Osteoblast (primary cell): ENCODE results near the gene HMGCS1. TPM values are rescaled to one million over a fixed set of nuclear protein-coding genes. Genes with fewer than 3 reads are reported as not detected.

ENCODE experiments used
- DNase-seq: peaks from one replicate; pipeline ENCODE4 v3.0.0; 2011; ENCODE audit warnings: low spot score, mixed read lengths; ENCODE audit not compliant: insufficient read length; ENCODE audit errors: missing footprints
- H2AFZ ChIP-seq: 2 replicates; pipeline ENCODE4 v1.6.0; 2011; ENCODE audit warnings: mild to moderate bottlenecking, low read length
- H3K27ac ChIP-seq: 2 replicates; pipeline ENCODE4 v1.5.1; 2011; ENCODE audit warnings: mild to moderate bottlenecking, low read depth, low read length, moderate library complexity
- H3K27me3 ChIP-seq: 2 replicates; pipeline ENCODE4 v1.6.0; 2012; ENCODE audit warnings: mild to moderate bottlenecking, control low read depth, inconsistent platforms, low read length, moderate library complexity; ENCODE audit not compliant: insufficient read depth
- H3K36me3 ChIP-seq: 2 replicates; pipeline ENCODE4 v1.5.1; 2011; ENCODE audit warnings: mild to moderate bottlenecking, low read length, control low read depth, moderate library complexity; ENCODE audit not compliant: insufficient read depth
- H3K4me1 ChIP-seq: 2 replicates; pipeline ENCODE4 v1.5.1; 2011; ENCODE audit warnings: mild to moderate bottlenecking, low read length, control low read depth, moderate library complexity; ENCODE audit not compliant: insufficient read depth
- H3K4me2 ChIP-seq: 2 replicates; pipeline ENCODE4 v1.6.0; 2011; ENCODE audit warnings: mild to moderate bottlenecking, low read length; ENCODE audit not compliant: insufficient read depth
- H3K4me3 ChIP-seq: fragments of 200-600 bp; sonication (generic); 3 replicates; pipeline ENCODE4 v1.5.1; 2012; ENCODE audit warnings: mild to moderate bottlenecking, low read length, inconsistent platforms; ENCODE audit not compliant: insufficient read depth
- H3K79me2 ChIP-seq: 2 replicates; pipeline ENCODE4 v1.6.0; 2012; ENCODE audit warnings: mild to moderate bottlenecking, low read length, control low read depth, inconsistent platforms; ENCODE audit not compliant: insufficient read depth
- H3K9me3 ChIP-seq: 2 replicates; pipeline ENCODE4 v1.5.1; 2011; ENCODE audit warnings: low read depth, low read length, control low read depth
- H4K20me1 ChIP-seq: 2 replicates; pipeline ENCODE4 v1.6.0; 2012; ENCODE audit warnings: mild to moderate bottlenecking, low read length, control low read depth; ENCODE audit not compliant: insufficient read depth
- CTCF ChIP-seq: IDR thresholded peaks from 2 replicates; pipeline ENCODE4 v1.5.1; 2011; ENCODE audit warnings: mild to moderate bottlenecking, low read depth, low read length, moderate library complexity; ENCODE audit errors: extremely low read depth
- total RNA-seq: library from RNA; depleted of rRNA; stranded (reverse); fragments of >200 nt; gene quantifications from 2 replicates; pipeline ENCODE4 v1.2.3, GENCODE V29; 2012

The HMGCS1 gene
- total RNA-seq, 1 donor: 222 TPM

- H3K36me3 ChIP-seq: peaks cover 57% of the 10 kb centered on the region
Measured at GRCh38 chr5:43294226-43294625, 19.0 kb downstream of the HMGCS1 start.

GRCh38 chr5:43290726-43291125 lies 22.5 kb downstream of the HMGCS1 start:
- Histone ChIP-seq H3K4me2 (no peak overlapping the region), H3K4me3 (no peak overlapping the region), H3K36me3 (peaks cover 50% of the 10 kb centered on the region), H3K9me3 (no peaks in the 10 kb centered on the region), H4K20me1 (no peaks in the 10 kb centered on the region), H2AFZ (no peak overlapping the region), H3K79me2 (peaks cover 7% of the 10 kb centered on the region), H3K4me1 (peaks cover 14% of the 10 kb centered on the region), H3K27ac (no peak overlapping the region), H3K27me3 (no peaks in the 10 kb centered on the region)
- no peak for TF ChIP-seq CTCF
- no peak for DNase-seq

More at GRCh38 chr5:43294226-43294625, 19.0 kb downstream of the HMGCS1 start:
- Histone ChIP-seq H3K4me3 (no peak overlapping the region), H2AFZ (no peak overlapping the region), H3K9me3 (no peaks in the 10 kb centered on the region), H3K79me2 (peaks cover 32% of the 10 kb centered on the region), H3K27me3 (no peaks in the 10 kb centered on the region), H4K20me1 (peaks cover 4% of the 10 kb centered on the region), H3K4me2 (no peak overlapping the region), H3K27ac (peak overlapping the region; percentile 47), H3K4me1 (peaks cover 11% of the 10 kb centered on the region)
- no peak for TF ChIP-seq CTCF
- DNase-seq: no peak

DNA sequence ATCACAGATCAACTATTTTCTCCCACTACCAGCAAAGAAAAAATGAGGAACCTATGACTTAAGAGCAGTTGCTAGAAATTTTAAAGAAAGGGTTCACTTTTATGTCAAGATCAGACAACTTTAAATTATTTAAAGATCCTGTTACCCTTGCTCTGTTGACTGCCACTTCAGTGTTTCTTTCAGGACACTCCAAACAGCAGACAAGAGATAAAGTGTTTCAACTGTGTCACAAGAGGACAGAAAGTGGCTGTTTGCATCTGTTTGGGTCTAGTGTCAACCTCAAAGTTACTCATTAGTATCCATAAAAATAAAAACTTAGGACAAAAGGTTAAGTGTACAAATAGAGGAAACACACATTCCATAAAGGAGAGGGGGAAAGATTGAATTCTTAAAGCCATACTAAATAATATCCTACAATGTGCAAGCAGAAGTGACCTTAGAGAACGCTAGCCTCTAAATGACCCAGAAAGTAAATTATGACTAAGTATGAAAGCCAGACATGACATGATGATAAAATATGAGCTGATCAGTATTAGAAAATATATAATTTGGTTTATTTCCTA lies 24.9 kb downstream of the HMGCS1 start:
- DNase-seq: no peak
- no peak for TF ChIP-seq CTCF

DNA sequence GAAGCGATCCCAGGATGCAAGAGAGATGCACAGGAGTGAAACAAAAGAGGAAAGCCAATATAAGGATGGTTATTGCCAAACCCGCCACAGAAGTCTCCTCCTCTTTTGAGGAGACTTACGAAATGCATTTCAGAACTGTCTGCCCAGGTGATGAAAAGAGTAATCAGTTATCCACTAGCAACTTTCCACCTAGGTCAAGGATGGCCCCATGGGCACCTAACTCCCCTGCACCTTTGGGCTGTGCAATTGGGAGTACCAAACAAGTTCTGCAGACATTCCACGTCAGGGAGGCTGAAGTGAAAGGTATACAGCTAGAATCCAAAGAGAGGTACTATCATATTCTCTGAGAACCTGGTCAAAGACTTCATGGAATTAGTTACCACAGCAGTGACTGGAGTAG lies 25.7 kb downstream of the HMGCS1 start:
- Histone ChIP-seq H4K20me1 (no peaks in the 10 kb centered on the region), H3K27ac (no peak overlapping the region), H3K4me1 (peaks cover 7% of the 10 kb centered on the region), H3K4me2 (no peak overlapping the region), H3K4me3 (no peak overlapping the region), H3K9me3 (no peaks in the 10 kb centered on the region), H3K36me3 (peaks cover 26% of the 10 kb centered on the region), H3K27me3 (no peaks in the 10 kb centered on the region), H2AFZ (no peak overlapping the region), H3K79me2 (no peaks in the 10 kb centered on the region)
- TF ChIP-seq CTCF: no peak
- no peak for DNase-seq

More for the DNA sequence above, 24.9 kb downstream of the HMGCS1 start:
- Histone ChIP-seq H2AFZ (no peak overlapping the region), H3K4me1 (peaks cover 7% of the 10 kb centered on the region), H3K36me3 (peaks cover 35% of the 10 kb centered on the region), H3K27me3 (no peaks in the 10 kb centered on the region), H3K79me2 (no peaks in the 10 kb centered on the region), H3K4me2 (no peak overlapping the region), H3K9me3 (no peaks in the 10 kb centered on the region), H3K4me3 (no peak overlapping the region), H3K27ac (no peak overlapping the region), H4K20me1 (no peaks in the 10 kb centered on the region)
